LNCAP (cell line): ENCODE results near the gene CATSPER3.

Source experiments
- TF ChIP-seq, protein P1 (sequence below): fragments of 450-650 bp; IDR thresholded peaks from 2 replicates; pipeline ENCODE4 v1.5.1; 2017; ENCODE audit warnings: mild to moderate bottlenecking

The CATSPER3 gene

DNA sequence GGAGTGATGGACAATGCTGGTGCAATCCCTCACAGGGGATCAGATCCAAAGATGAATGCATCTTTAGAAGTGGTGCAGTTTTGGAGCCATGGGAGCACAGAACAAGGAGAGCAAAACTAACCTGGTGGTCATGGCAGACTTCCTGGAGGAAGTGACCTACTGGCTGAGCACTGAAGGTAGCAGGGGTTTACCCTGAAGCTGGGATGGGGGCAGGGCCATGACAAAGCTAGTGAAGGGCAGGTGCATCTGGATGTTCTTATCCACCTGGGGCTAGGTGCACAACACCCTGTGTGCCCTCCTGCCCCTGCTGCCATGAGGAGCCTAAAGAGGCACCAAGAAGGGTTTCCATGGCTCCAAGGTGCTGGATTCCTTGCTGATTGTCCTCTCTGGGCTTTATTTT lies 77.8 kb downstream of the CATSPER3 start:
- TF ChIP-seq, protein P1, sequence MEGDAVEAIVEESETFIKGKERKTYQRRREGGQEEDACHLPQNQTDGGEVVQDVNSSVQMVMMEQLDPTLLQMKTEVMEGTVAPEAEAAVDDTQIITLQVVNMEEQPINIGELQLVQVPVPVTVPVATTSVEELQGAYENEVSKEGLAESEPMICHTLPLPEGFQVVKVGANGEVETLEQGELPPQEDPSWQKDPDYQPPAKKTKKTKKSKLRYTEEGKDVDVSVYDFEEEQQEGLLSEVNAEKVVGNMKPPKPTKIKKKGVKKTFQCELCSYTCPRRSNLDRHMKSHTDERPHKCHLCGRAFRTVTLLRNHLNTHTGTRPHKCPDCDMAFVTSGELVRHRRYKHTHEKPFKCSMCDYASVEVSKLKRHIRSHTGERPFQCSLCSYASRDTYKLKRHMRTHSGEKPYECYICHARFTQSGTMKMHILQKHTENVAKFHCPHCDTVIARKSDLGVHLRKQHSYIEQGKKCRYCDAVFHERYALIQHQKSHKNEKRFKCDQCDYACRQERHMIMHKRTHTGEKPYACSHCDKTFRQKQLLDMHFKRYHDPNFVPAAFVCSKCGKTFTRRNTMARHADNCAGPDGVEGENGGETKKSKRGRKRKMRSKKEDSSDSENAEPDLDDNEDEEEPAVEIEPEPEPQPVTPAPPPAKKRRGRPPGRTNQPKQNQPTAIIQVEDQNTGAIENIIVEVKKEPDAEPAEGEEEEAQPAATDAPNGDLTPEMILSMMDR = no peak

DNA sequence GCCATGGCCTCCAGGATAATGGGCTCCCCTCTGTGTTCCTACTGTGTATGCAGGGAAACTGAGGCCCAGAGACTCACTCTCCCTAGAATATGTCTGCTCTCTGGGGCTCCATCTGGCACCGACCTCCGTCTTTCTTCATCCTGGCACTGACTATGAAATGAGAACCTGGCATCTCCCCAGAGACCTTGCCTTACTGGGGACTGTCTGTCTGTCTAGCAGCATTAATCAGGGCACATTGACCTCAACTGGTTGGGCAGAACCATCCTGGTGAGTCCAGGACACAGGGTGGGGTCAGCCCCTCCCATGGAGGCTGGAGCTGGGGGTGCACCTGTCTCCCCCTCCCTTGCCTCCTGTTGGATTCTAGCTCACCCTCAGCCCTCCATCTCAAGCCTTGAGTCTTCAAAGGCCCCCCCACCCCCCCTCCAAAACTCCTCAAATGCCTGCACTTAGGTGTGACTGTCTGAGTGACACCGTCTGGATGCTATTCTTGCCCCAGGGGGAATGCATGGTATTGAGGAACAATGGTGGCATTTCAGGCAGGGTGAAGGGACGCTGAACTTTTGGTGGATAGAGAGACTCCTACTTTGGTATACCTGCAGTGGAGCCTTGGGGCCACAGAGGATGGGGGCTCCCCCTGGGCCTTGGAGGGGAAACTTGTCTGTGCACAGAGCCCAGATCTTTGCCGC lies 79.1 kb downstream of the CATSPER3 start:
- TF ChIP-seq, protein P1 = no peak

- TF ChIP-seq, protein P1 = no peak
Measured at GRCh38 chr5:135047347-135047695, 79.6 kb downstream of the CATSPER3 start.

DNA sequence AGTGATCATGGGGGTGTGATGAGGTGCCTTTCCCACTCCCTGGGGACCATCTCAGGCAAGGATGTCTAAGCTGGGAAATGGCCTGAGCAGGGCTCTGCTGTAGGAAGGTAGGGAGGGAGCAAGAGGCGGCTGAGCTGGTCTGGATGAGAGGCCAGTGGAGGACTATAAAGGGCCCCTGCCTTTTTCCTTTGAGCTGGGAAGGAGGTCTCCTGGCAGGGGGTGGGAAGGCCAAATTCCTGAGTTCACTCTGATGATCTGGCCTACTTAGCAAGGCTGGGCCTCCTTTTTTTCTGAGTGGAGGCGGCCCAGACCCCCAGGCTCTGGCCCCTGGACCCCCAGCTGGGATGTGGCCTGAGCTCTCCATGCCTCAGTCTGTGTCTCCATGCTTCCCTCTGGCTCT lies 80.6 kb downstream of the CATSPER3 start:
- TF ChIP-seq, protein P1 = no peak

GRCh38 chr5:135048930-135049329 lies 81.2 kb downstream of the CATSPER3 start:
- TF ChIP-seq, protein P1 = no peak

DNA sequence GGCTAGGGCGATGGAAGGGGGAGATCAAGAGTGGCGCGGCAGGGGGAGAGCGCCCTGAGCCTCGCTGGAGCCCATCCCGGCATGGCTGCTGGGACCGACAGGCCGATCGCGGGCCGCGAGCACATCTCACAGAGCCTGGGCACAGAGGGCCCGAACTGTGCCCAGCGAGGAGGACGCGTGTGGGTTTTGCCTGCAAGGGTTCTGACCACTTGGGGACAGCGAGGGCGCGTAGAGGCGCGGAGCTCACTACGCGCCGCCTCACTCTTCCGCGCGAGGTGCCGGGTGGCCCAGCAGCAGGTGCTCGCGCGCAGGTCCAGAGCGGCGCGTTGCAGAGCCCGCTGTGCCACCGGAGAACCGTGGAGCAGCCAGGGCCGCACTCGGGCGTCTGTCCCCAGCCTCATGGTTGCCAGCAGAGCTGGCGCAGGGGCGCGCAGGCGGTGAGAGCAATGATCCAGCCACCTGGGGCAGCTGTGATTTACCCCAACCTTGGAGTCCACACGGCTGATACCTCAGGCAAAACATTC lies 82.6 kb downstream of the CATSPER3 start:
- TF ChIP-seq, protein P1 = no peak

DNA sequence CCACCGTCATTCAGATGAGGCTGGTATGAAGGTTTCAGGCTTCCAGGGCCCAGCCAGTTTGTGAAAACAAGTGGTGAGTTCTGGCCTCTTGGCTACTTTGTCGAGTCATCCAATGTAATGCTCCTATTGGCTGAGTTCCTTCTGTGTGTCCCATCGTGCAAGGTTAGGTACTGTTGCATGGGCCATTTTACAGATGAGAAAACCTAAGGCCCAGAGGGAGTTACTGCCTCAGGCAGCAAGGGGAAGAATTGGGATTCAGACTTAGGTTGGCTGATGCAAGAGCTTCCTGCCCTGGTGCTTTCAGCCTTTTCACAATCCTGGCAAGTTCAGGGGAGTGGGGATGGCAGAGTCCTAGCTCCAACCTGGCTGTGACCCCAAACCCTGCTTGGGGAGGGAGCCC lies 83.7 kb downstream of the CATSPER3 start:
- TF ChIP-seq, protein P1 = no peak

GRCh38 chr5:135051872-135052271 lies 84.2 kb downstream of the CATSPER3 start:
- TF ChIP-seq, protein P1 = no peak
